KMS-11 (cell line): Measurements from ENCODE around the gene DUSP9.

Experiments
- H2AFZ ChIP-seq: fragments of 200-600 bp; sonication (generic); 2 replicates; pipeline ENCODE4 v1.6.1; 2016; ENCODE audit warnings: antibody characterized with exemption, mixed run types, low read depth
- H3K27ac ChIP-seq: fragments of 200-600 bp; sonication (generic); 2 replicates; pipeline ENCODE4 v1.6.1; 2016; ENCODE audit warnings: mild to moderate bottlenecking, mixed run types
- H3K27me3 ChIP-seq: fragments of 200-600 bp; sonication (generic); 2 replicates; pipeline ENCODE4 v1.6.1; 2017; ENCODE audit warnings: mild to moderate bottlenecking, low read depth, mixed run types, moderate library complexity; ENCODE audit not compliant: insufficient read depth
- H3K36me3 ChIP-seq: fragments of 200-600 bp; sonication (generic); 2 replicates; pipeline ENCODE4 v1.6.1; 2017; ENCODE audit warnings: mild to moderate bottlenecking, mixed run types; ENCODE audit not compliant: insufficient read depth
- H3K4me1 ChIP-seq: fragments of 200-600 bp; sonication (generic); 2 replicates; pipeline ENCODE4 v1.6.1; 2016; ENCODE audit warnings: mild to moderate bottlenecking, low read depth, mixed run types; ENCODE audit not compliant: poor library complexity, severe bottlenecking
- H3K4me2 ChIP-seq: fragments of 200-600 bp; sonication (generic); 2 replicates; pipeline ENCODE4 v1.7.0; 2016; ENCODE audit warnings: mild to moderate bottlenecking, mixed run types
- H3K4me3 ChIP-seq: fragments of 200-600 bp; sonication (generic); IDR thresholded peaks from 2 replicates; pipeline ENCODE4 v1.6.1; 2017; ENCODE audit warnings: low read depth, low read length, mixed read lengths; ENCODE audit not compliant: insufficient read depth
- H3K79me2 ChIP-seq: fragments of 200-600 bp; sonication (generic); 2 replicates; pipeline ENCODE4 v1.6.1; 2016; ENCODE audit warnings: low read depth, mixed run types; ENCODE audit not compliant: insufficient read depth
- H3K9ac ChIP-seq: fragments of 200-600 bp; sonication (generic); 2 replicates; pipeline ENCODE4 v1.6.1; 2016; ENCODE audit warnings: mild to moderate bottlenecking, mixed run types
- H4K20me1 ChIP-seq: fragments of 200-600 bp; sonication (generic); 2 replicates; pipeline ENCODE4 v1.6.1; 2016; ENCODE audit warnings: mild to moderate bottlenecking, mixed run types; ENCODE audit not compliant: insufficient read depth
- TF ChIP-seq, protein P1 (sequence below): fragments of 200-600 bp; sonication (generic); conservative IDR thresholded peaks from 2 replicates; pipeline ENCODE4 v1.6.1; 2017; ENCODE audit warnings: low read depth, mild to moderate bottlenecking, antibody characterized with exemption, low read length, moderate library complexity, mixed read lengths

Gene DUSP9

DNA sequence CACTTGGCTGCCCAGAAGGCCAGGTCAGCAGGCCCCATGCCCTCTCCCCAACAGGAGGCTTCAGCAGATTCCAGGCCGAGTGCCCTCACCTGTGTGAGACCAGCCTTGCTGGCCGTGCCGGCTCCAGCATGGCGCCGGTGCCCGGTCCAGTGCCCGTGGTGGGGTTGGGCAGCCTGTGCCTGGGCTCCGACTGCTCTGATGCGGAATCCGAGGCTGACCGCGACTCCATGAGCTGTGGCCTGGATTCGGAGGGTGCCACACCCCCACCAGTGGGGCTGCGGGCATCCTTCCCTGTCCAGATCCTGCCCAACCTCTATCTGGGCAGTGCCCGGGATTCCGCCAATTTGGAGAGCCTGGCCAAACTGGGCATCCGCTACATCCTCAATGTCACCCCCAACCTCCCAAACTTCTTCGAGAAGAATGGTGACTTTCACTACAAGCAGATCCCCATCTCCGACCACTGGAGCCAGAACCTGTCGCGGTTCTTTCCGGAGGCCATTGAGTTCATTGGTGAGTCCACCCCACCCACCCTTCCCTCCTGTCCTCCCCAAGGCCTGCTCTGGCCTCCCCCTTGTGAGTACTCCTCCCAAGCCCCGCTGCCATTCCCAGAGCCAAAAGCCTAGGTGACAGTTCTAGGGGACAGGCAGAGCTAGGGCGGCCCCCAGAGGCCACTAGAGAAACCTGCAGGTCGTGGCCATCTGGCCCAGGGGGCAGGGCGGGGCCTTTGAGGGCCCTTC is 2.3 kb downstream of the DUSP9 start:
- Histone ChIP-seq H3K27ac (no peak overlapping the region), H3K4me2 (no peak overlapping the region), H3K79me2 (no peaks in the 10 kb centered on the region), H3K4me3 (no peak overlapping the region), H3K4me1 (no peaks in the 10 kb centered on the region), H3K27me3 (peaks cover 26% of the 10 kb centered on the region; the same call in 1 of the 2 replicates), H3K9ac (no peak overlapping the region), H4K20me1 (no peaks in the 10 kb centered on the region), H2AFZ (no peak overlapping the region), H3K36me3 (no peaks in the 10 kb centered on the region)
- TF ChIP-seq, protein P1, sequence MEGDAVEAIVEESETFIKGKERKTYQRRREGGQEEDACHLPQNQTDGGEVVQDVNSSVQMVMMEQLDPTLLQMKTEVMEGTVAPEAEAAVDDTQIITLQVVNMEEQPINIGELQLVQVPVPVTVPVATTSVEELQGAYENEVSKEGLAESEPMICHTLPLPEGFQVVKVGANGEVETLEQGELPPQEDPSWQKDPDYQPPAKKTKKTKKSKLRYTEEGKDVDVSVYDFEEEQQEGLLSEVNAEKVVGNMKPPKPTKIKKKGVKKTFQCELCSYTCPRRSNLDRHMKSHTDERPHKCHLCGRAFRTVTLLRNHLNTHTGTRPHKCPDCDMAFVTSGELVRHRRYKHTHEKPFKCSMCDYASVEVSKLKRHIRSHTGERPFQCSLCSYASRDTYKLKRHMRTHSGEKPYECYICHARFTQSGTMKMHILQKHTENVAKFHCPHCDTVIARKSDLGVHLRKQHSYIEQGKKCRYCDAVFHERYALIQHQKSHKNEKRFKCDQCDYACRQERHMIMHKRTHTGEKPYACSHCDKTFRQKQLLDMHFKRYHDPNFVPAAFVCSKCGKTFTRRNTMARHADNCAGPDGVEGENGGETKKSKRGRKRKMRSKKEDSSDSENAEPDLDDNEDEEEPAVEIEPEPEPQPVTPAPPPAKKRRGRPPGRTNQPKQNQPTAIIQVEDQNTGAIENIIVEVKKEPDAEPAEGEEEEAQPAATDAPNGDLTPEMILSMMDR: no peak

DNA sequence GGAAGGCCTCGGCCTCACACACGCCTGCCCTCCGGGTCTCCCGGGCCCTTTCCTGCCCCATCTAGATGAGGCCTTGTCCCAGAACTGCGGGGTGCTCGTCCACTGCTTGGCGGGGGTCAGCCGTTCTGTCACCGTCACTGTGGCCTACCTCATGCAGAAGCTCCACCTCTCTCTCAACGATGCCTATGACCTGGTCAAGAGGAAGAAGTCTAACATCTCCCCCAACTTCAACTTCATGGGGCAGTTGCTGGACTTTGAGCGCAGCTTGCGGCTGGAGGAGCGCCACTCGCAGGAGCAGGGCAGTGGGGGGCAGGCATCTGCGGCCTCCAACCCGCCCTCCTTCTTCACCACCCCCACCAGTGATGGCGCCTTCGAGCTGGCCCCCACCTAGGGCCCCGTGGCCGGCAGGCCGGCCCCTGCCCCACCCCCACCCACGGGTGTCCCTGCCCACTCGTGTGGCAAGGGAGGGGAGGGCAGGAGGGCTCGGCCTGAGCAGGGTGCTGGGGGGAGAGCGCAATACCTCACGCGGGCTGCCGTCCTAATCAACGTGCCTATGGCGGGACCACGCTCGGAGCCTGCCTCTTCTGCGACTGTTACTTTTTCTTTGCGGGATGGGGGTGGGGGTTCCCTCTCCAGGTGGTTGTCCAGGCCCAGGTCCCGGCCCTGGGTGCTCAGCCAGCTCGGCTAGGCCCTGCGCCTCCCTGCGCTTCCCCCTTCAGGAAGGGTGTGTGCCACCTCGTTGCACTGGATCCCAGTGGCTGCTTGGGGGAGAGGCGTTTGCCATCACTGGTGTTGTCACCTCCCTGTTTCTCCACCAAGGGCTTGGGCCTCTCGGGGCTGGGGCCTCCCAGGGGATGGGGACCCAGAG is 3.1 kb downstream of the DUSP9 start:
- Histone ChIP-seq H3K27ac (no peak overlapping the region), H3K27me3 (peaks cover 20% of the 10 kb centered on the region; the same call in 1 of the 2 replicates), H3K79me2 (no peaks in the 10 kb centered on the region), H3K9ac (no peak overlapping the region), H4K20me1 (no peaks in the 10 kb centered on the region), H3K4me2 (no peak overlapping the region), H2AFZ (no peak overlapping the region), H3K4me3 (no peak overlapping the region), H3K36me3 (no peaks in the 10 kb centered on the region), H3K4me1 (no peaks in the 10 kb centered on the region)
- TF ChIP-seq, protein P1: no peak

DNA sequence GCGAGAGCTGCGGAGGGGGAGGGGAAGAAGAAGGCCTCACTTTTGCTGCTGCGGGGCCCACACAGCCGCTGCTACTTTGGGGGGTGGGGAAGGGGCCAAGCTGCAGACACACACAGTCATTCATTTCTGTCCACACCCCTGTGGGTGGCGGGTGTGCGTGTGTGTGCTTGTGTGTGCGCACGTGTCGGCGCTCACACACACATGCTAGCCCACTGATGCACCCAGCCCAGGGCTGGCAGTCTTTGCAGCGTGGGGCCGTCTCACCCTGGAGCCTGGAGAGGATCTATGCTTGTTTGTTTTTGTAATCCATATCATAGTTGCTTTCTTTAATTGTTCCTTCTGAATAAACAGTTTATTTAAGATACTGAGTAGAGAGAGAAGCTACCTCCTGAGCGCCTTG is 4.0 kb downstream of the DUSP9 start:
- Histone ChIP-seq H3K4me1 (no peaks in the 10 kb centered on the region), H2AFZ (no peak overlapping the region), H3K4me2 (no peak overlapping the region), H3K4me3 (no peak overlapping the region), H3K36me3 (no peaks in the 10 kb centered on the region), H3K27me3 (peaks cover 13% of the 10 kb centered on the region; the same call in 1 of the 2 replicates), H3K27ac (no peak overlapping the region), H3K9ac (no peak overlapping the region), H3K79me2 (no peaks in the 10 kb centered on the region), H4K20me1 (no peaks in the 10 kb centered on the region)
- TF ChIP-seq, protein P1: no peak

DNA sequence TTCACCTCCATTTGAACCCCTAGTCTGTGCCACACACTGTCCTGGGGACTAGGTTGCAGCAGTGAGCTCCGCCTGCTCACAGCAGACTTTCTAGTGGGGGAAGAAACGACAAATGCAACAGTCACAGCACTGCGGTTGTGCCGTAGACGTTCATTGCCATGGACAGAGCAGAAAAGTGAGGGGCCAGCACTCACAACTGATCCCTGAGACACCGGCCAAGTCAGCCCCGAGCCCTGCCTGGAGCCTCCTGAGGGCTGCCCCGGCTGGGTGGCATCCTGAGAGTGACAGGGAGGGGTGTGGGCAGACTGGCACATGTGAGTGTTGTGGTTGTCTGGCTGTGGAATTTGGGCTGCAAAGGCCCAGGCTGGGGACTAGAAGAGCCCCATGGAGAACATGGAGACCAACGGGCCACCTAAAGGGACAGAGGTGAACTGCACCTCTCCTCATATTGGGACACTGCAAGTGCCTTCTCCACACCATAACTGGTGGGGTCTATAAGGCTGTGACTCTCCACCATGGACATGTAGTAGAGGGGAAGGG is 4.6 kb downstream of the DUSP9 start:
- no peak overlapping the region for H3K9ac ChIP-seq
- H3K27me3 ChIP-seq: peaks cover 8% of the 10 kb centered on the region; the same call in 1 of the 2 replicates
- no peak overlapping the region for H3K27ac ChIP-seq
- H3K36me3 ChIP-seq: no peaks in the 10 kb centered on the region
- H2AFZ ChIP-seq: no peak overlapping the region
- H3K4me2 ChIP-seq: no peak overlapping the region
- H3K4me1 ChIP-seq: no peaks in the 10 kb centered on the region
- H3K79me2 ChIP-seq: no peaks in the 10 kb centered on the region
- TF ChIP-seq, protein P1: peak; percentile 41; the same call in 1 of the 2 replicates
- H4K20me1 ChIP-seq: no peaks in the 10 kb centered on the region
- H3K4me3 ChIP-seq: no peak overlapping the region
